HCT116 (cell line): ENCODE measurements around the gene GABRB3. TPM values are rescaled to one million over a fixed set of nuclear protein-coding genes. Genes with fewer than 3 reads are reported as not detected.

ENCODE experiments used
- ATAC-seq: fragments of 200-7000 bp; cut with Tn5 transposase; 2 replicates; pipeline ENCODE4 v1.9.1; 2020; ENCODE audit warnings: mild to moderate bottlenecking, moderate library complexity
- BruUV-seq: library from RNA; stranded (reverse); fragments of 400-500 nt; replicated peaks from 2 replicates; lab custom pipeline; 2021; lab: Mats Ljungman, UMichigan
- CTCF ChIA-PET: fragments of 300-600 bp; sonication (Branson Sonifier 250); formaldehyde crosslinking; loops from one replicate; lab custom pipeline; 2021; ENCODE audit warnings: antibody characterized with exemption; lab: Charles Lee
- POLR2A ChIA-PET: fragments of 300-600, 350-600 bp; sonication (Branson Sonifier 250); formaldehyde crosslinking; loops from one replicate; lab custom pipeline; 2021; ENCODE audit warnings: antibody characterized with exemption; lab: Charles Lee
- RAD21 ChIA-PET, 2 experiments: fragments of 300-600 bp; sonication (Branson Sonifier 250); formaldehyde crosslinking; loops; one replicate each; lab custom pipeline; 2023; ENCODE audit warnings: low total read pairs in 2 of 2; ENCODE audit not compliant: uncharacterized antibody in 2 of 2, unreplicated experiment in 2 of 2, low non-redundant PET in 1 of 2; lab: Charles Lee
- DNase-seq: peaks from one replicate; pipeline ENCODE4 v3.0.0-alpha.2; 2010; ENCODE audit warnings: low read depth, low spot score
- H2AFZ ChIP-seq: fragments of 200-600 bp; shearing (Covaris generic), sonication (generic); 2 replicates; pipeline ENCODE4 v1.6.1; 2017; ENCODE audit warnings: low read depth, mixed run types, mixed read lengths, antibody characterized with exemption, low read length; ENCODE audit not compliant: poor library complexity, severe bottlenecking
- H3K27ac ChIP-seq: 2 replicates; pipeline ENCODE4 v1.5.1; 2012; ENCODE audit warnings: low read depth, low read length
- H3K27me3 ChIP-seq: fragments of 200-600 bp; sonication (generic); 2 replicates; pipeline ENCODE4 v1.6.1; 2016; ENCODE audit warnings: mixed run types, low read length, mixed read lengths; ENCODE audit not compliant: insufficient read depth
- H3K36me3 ChIP-seq, 2 experiments: fragments of 200-500 bp in 1 of 2; fragments of 200-600 bp in 1 of 2; sonication (Bioruptor generic) in 1 of 2; sonication (generic) in 1 of 2; 2 replicates each; pipeline versions ENCODE4 v1.5.1 to v1.6.1; 2014 to 2016; ENCODE audit warnings: low read length in 2 of 2, inconsistent platforms in 1 of 2, mixed read lengths in 1 of 2, mixed run types in 1 of 2; ENCODE audit not compliant: insufficient read depth in 2 of 2, control insufficient read depth in 1 of 2
- H3K4me1 ChIP-seq, 2 experiments: fragments of 200-600 bp in 1 of 2; sonication (generic) in 1 of 2; 2 replicates each; pipeline versions ENCODE4 v1.5.1 to v1.6.1; 2012 to 2017; ENCODE audit warnings: low read length in 2 of 2, inconsistent platforms in 1 of 2, mild to moderate bottlenecking in 1 of 2, mixed read lengths in 1 of 2, mixed run types in 1 of 2, moderate library complexity in 1 of 2; ENCODE audit not compliant: insufficient read depth in 2 of 2, control insufficient read depth in 1 of 2
- H3K4me2 ChIP-seq: fragments of 200-600 bp; sonication (generic); 2 replicates; pipeline ENCODE4 v1.6.1; 2017; ENCODE audit warnings: mixed run types, low read length, mixed read lengths
- H3K4me3 ChIP-seq, 2 experiments: fragments of 200-600 bp in 1 of 2; sonication (generic) in 1 of 2; replicated peaks in 1 of 2; 2 replicates each; pipeline ENCODE4 v1.5.1; 2011 to 2016; ENCODE audit warnings: low read length in 2 of 2, control low read depth in 1 of 2, low read depth in 1 of 2, mild to moderate bottlenecking in 1 of 2, mixed read lengths in 1 of 2, mixed run types in 1 of 2
- H3K79me2 ChIP-seq: fragments of 200-600 bp; sonication (generic); 2 replicates; pipeline ENCODE4 v1.6.1; 2017; ENCODE audit warnings: mild to moderate bottlenecking, mixed run types, low read length, moderate library complexity, mixed read lengths; ENCODE audit not compliant: insufficient read depth
- H3K9ac ChIP-seq: fragments of 200-600 bp; sonication (generic); 2 replicates; pipeline ENCODE4 v1.6.1; 2016; ENCODE audit warnings: low read length, mixed read lengths
- H3K9me2 ChIP-seq: fragments of 200-600 bp; sonication (generic), shearing (Covaris generic); 2 replicates; pipeline ENCODE4 v1.6.1; 2017; ENCODE audit warnings: mixed run types, mild to moderate bottlenecking, moderate library complexity; ENCODE audit not compliant: insufficient read depth
- H3K9me3 ChIP-seq, 2 experiments: fragments of 200-500 bp in 1 of 2; fragments of 200-600 bp in 1 of 2; sonication (Bioruptor generic) in 1 of 2; sonication (generic) in 1 of 2; 2 replicates each; pipeline ENCODE4 v1.6.1; 2014 to 2017; ENCODE audit warnings: low read length in 2 of 2, mixed read lengths in 2 of 2, inconsistent platforms in 1 of 2, low read depth in 1 of 2, mild to moderate bottlenecking in 1 of 2, mixed run types in 1 of 2, moderate library complexity in 1 of 2; ENCODE audit not compliant: control insufficient read depth in 1 of 2, insufficient read depth in 1 of 2
- H4K20me1 ChIP-seq: fragments of 200-600 bp; sonication (generic), shearing (Covaris generic); 2 replicates; pipeline ENCODE4 v1.6.1; 2017; ENCODE audit warnings: mixed run types, mild to moderate bottlenecking, moderate library complexity; ENCODE audit not compliant: insufficient read depth
- CBX3 ChIP-seq: IDR thresholded peaks from 2 replicates; pipeline ENCODE4 v1.6.1; 2012; ENCODE audit warnings: low read depth
- CTCF ChIP-seq, 3 experiments: fragments of 200-600 bp in 1 of 3; sonication (generic) in 1 of 3; IDR thresholded peaks in 2 of 3; conservative IDR thresholded peaks in 1 of 3; 2 replicates each; pipeline ENCODE4 v1.5.1; 2012 to 2017; ENCODE audit warnings: low read depth in 2 of 3, low read length in 2 of 3, antibody characterized with exemption in 1 of 3, borderline replicate concordance in 1 of 3, control low read depth in 1 of 3, mild to moderate bottlenecking in 1 of 3, mixed read lengths in 1 of 3, mixed run types in 1 of 3, moderate library complexity in 1 of 3; ENCODE audit not compliant: insufficient read depth in 1 of 3
- EGR1 ChIP-seq: IDR thresholded peaks from 2 replicates; pipeline ENCODE4 v1.6.1; 2012; ENCODE audit warnings: low read depth
- ELF1 ChIP-seq: IDR thresholded peaks from 2 replicates; pipeline ENCODE4 v1.6.1; 2012; ENCODE audit warnings: low read depth, borderline replicate concordance
- EZH2phosphoT487 ChIP-seq: fragments of 200-600 bp; IDR thresholded peaks from 2 replicates; pipeline ENCODE4 v1.6.1; 2018; ENCODE audit warnings: antibody characterized with exemption, borderline replicate concordance
- FOSL1 ChIP-seq: IDR thresholded peaks from 2 replicates; pipeline ENCODE4 v1.6.1; 2012; ENCODE audit warnings: low read depth
- JUND ChIP-seq: IDR thresholded peaks from 2 replicates; pipeline ENCODE4 v1.6.1; 2012
- POLR2A ChIP-seq: IDR thresholded peaks from 2 replicates; pipeline ENCODE4 v1.7.0; 2011; ENCODE audit warnings: borderline replicate concordance; ENCODE audit not compliant: insufficient read depth, insufficient read length; ENCODE audit errors: extremely low read depth
- POLR2AphosphoS5 ChIP-seq: IDR thresholded peaks from 2 replicates; pipeline ENCODE4 v1.6.1; 2011; ENCODE audit warnings: mild to moderate bottlenecking, low read depth, low read length, moderate library complexity
- RAD21 ChIP-seq: IDR thresholded peaks from 2 replicates; pipeline ENCODE4 v1.6.1; 2012; ENCODE audit warnings: low read depth, mild to moderate bottlenecking
- SIN3A ChIP-seq: IDR thresholded peaks from 2 replicates; pipeline ENCODE4 v1.6.1; 2012; ENCODE audit warnings: low read depth
- SP1 ChIP-seq: IDR thresholded peaks from 2 replicates; pipeline ENCODE4 v1.6.1; 2012; ENCODE audit warnings: low read depth
- SRF ChIP-seq: IDR thresholded peaks from 2 replicates; pipeline ENCODE4 v1.6.1; 2012; ENCODE audit warnings: low read depth
- TCF7L2 ChIP-seq: IDR thresholded peaks from 2 replicates; pipeline ENCODE4 v1.7.0; 2011; ENCODE audit warnings: borderline replicate concordance, inconsistent platforms; ENCODE audit not compliant: insufficient read depth, insufficient read length; ENCODE audit errors: extremely low read depth
- ZBTB33 ChIP-seq: IDR thresholded peaks from 2 replicates; pipeline ENCODE4 v1.6.1; 2011; ENCODE audit warnings: mild to moderate bottlenecking, low read length, moderate library complexity; ENCODE audit not compliant: insufficient replicate concordance; ENCODE audit errors: extremely low read depth
- ZNF274 ChIP-seq: fragments of 200-500 bp; sonication (Bioruptor generic); IDR thresholded peaks from 2 replicates; pipeline ENCODE4 v1.6.1; 2014; ENCODE audit warnings: mild to moderate bottlenecking, low read depth, low read length, inconsistent platforms
- intact Hi-C: fragments of 100-400 bp; cut with micrococcal nuclease; formaldehyde crosslinking; loops from 2 replicates; pipeline ENCODE4 v1.10.0; 2022
- total RNA-seq: library from RNA; stranded (reverse); gene quantifications from one replicate; pipeline ENCODE4 v1.2.1, GENCODE V29; 2021; ENCODE audit not compliant: unreplicated experiment

The GABRB3 gene
- total RNA-seq, 1 experiment from 2014 or later = 0.52 TPM

GRCh38 chr15:26620528-26621458, 152.1 kb downstream of the GABRB3 start:
- Histone ChIP-seq H3K79me2 (no peaks in the 10 kb centered on the region), H2AFZ (no peak overlapping the region), H3K36me3 (no peaks in the 10 kb centered on the region), H4K20me1 (no peaks in the 10 kb centered on the region), H3K9me3 (peaks cover 10 to 38% of the 10 kb centered on the region in 2 experiments; a peak in 2 of 4 replicates), H3K9ac (no peak overlapping the region), H3K4me2 (no peak overlapping the region), H3K27ac (no peak overlapping the region), H3K9me2 (no peaks in the 10 kb centered on the region), H3K4me3 (no peak overlapping the region), H3K4me1 (no peaks in the 10 kb centered on the region), H3K27me3 (no peaks in the 10 kb centered on the region)
- POLR2A ChIA-PET = no interaction called here
- intact Hi-C loops = no loop called here
- ATAC-seq = no peak
- RAD21 ChIA-PET = no interaction called here
- CTCF ChIA-PET = no interaction called here
- no peak for TF ChIP-seq RAD21
- no peak for TF ChIP-seq SRF
- no peak for TF ChIP-seq ELF1
- TF ChIP-seq CTCF (IDR thresholded peaks at IDR 0.05 in 2 of 3, conservative IDR thresholded peaks at IDR 0.05 in 1 of 3; ENCODE audit: borderline replicate concordance in 1 of 3, insufficient read depth in 1 of 3, low read depth in 2 of 3, low read length in 2 of 3) = no peak
- no peak for TF ChIP-seq SIN3A
- TF ChIP-seq FOSL1 = no peak
- TF ChIP-seq POLR2A = no peak
- no peak for DNase-seq
- BruUV-seq = no TSS peak

- CTCF ChIA-PET = no interaction called here
- POLR2A ChIA-PET = no interaction called here
- H4K20me1 ChIP-seq = no peaks in the 10 kb centered on the region
- TF ChIP-seq SP1 = no peak
- TF ChIP-seq RAD21 = no peak
- TF ChIP-seq EZH2phosphoT487 = no peak
- TF ChIP-seq FOSL1 = no peak
- no peak for TF ChIP-seq ZNF274
- TF ChIP-seq CBX3 = no peak
- no peak for TF ChIP-seq JUND
- no peak for TF ChIP-seq POLR2AphosphoS5
- TF ChIP-seq EGR1 = no peak
- no peak for TF ChIP-seq TCF7L2
- TF ChIP-seq SRF = no peak
- no peak for TF ChIP-seq ZBTB33
- no peak for TF ChIP-seq SIN3A
These were observed 157.0 kb downstream of the GABRB3 start for GRCh38 chr15:26615927-26616302.

More at GRCh38 chr15:26615927-26616302, 157.0 kb downstream of the GABRB3 start:
- no peak for DNase-seq
- RAD21 ChIA-PET = no interaction called here
- Histone ChIP-seq H3K4me2 (no peak overlapping the region), H3K27ac (no peak overlapping the region), H3K9me2 (no peaks in the 10 kb centered on the region), H3K9me3 (peaks cover 12 to 31% of the 10 kb centered on the region in 2 experiments; a peak in 3 of 4 replicates), H3K79me2 (no peaks in the 10 kb centered on the region), H2AFZ (no peak overlapping the region), H3K4me3 (no peak overlapping the region), H3K27me3 (no peaks in the 10 kb centered on the region), H3K4me1 (no peaks in the 10 kb centered on the region), H3K36me3 (no peaks in the 10 kb centered on the region), H3K9ac (no peak overlapping the region)
- ATAC-seq = no peak
- BruUV-seq = no TSS peak
- intact Hi-C loops = no loop called here
